HepG2 (cell line): ENCODE measurements around the gene CTNNBIP1.

Source experiments
- MBD4 ChIP-seq: IDR thresholded peaks from 2 replicates; pipeline ENCODE4 v1.6.1; 2012; ENCODE audit warnings: low read length, inconsistent platforms, borderline replicate concordance
- ZSCAN30 ChIP-seq: sonication (generic); formaldehyde crosslinking; IDR thresholded peaks from 2 replicates; pipeline ENCODE4 v1.5.0; 2020; ENCODE audit warnings: mild to moderate bottlenecking, missing genetic modification reagents

GRCh38 chr1:9868244-9868590 is 41.9 kb downstream of the CTNNBIP1 start:
- TF ChIP-seq ZSCAN30 (no peak), MBD4 (no peak)
